H9 (cell line): ENCODE results near the gene SLC25A22. TPM values are rescaled to one million over a fixed set of nuclear protein-coding genes. Genes with fewer than 3 reads are reported as not detected.

Experiments used
- DNase-seq: peaks from one replicate; pipeline ENCODE4 v3.0.0-alpha.2; 2017
- H2AFZ ChIP-seq: one replicate; pipeline ENCODE4 v1.6.1; 2013; ENCODE audit warnings: mild to moderate bottlenecking, low read length, control low read depth, moderate library complexity
- H2AK5ac ChIP-seq: 2 replicates; pipeline ENCODE4 v1.6.1; 2013; ENCODE audit warnings: low read length, control low read depth, mixed read lengths; ENCODE audit not compliant: insufficient read length
- H2BK120ac ChIP-seq: one replicate; pipeline ENCODE4 v1.6.1; 2013; ENCODE audit warnings: low read depth, mild to moderate bottlenecking, low read length, control low read depth, inconsistent platforms; ENCODE audit not compliant: poor library complexity, severe bottlenecking
- H2BK12ac ChIP-seq: 2 replicates; pipeline ENCODE4 v1.6.1; 2013; ENCODE audit warnings: low read length, control low read depth, mixed read lengths, low read depth; ENCODE audit not compliant: insufficient read length
- H2BK15ac ChIP-seq: 2 replicates; pipeline ENCODE4 v1.6.1; 2013; ENCODE audit warnings: low read depth, low read length, control low read depth
- H2BK20ac ChIP-seq: one replicate; pipeline ENCODE4 v1.6.1; 2013; ENCODE audit warnings: low read depth, mild to moderate bottlenecking, low read length, control low read depth, inconsistent platforms; ENCODE audit not compliant: poor library complexity, severe bottlenecking
- H2BK5ac ChIP-seq: 2 replicates; pipeline ENCODE4 v1.6.1; 2013; ENCODE audit warnings: low read length, control low read depth, mixed read lengths; ENCODE audit not compliant: insufficient read length
- H3K14ac ChIP-seq: 2 replicates; pipeline ENCODE4 v1.6.1; 2013; ENCODE audit warnings: low read length, control low read depth; ENCODE audit not compliant: insufficient read depth
- H3K18ac ChIP-seq: 2 replicates; pipeline ENCODE4 v1.6.1; 2013; ENCODE audit warnings: low read depth, mild to moderate bottlenecking, mixed read lengths, low read length, control low read depth; ENCODE audit not compliant: insufficient read length
- H3K23ac ChIP-seq: 2 replicates; pipeline ENCODE4 v1.6.1; 2013; ENCODE audit warnings: low read length, control low read depth, mixed read lengths, low read depth; ENCODE audit not compliant: insufficient read length
- H3K23me2 ChIP-seq: 2 replicates; pipeline ENCODE4 v1.6.1; 2013; ENCODE audit warnings: low read depth, mild to moderate bottlenecking, mixed read lengths, low read length, control low read depth; ENCODE audit not compliant: insufficient read length, poor library complexity, severe bottlenecking
- H3K27ac ChIP-seq: 2 replicates; pipeline ENCODE4 v1.5.1; 2013; ENCODE audit warnings: low read length, control low read depth, mixed read lengths, low read depth; ENCODE audit not compliant: insufficient read length
- H3K27me3 ChIP-seq: 2 replicates; pipeline ENCODE4 v1.6.1; 2013; ENCODE audit warnings: low read length, control low read depth, inconsistent platforms; ENCODE audit not compliant: insufficient read depth
- H3K4ac ChIP-seq: 2 replicates; pipeline ENCODE4 v1.6.1; 2013; ENCODE audit warnings: low read depth, mild to moderate bottlenecking, control low read depth, inconsistent platforms, low read length, moderate library complexity
- H3K4me1 ChIP-seq: 2 replicates; pipeline ENCODE4 v1.6.1; 2013; ENCODE audit warnings: low read length, control low read depth, inconsistent platforms; ENCODE audit not compliant: insufficient read depth
- H3K4me2 ChIP-seq: 2 replicates; pipeline ENCODE4 v1.6.1; 2013; ENCODE audit warnings: low read length, control low read depth, mixed read lengths; ENCODE audit not compliant: insufficient read length, insufficient read depth
- H3K56ac ChIP-seq: 2 replicates; pipeline ENCODE4 v1.6.1; 2013; ENCODE audit warnings: low read depth, mild to moderate bottlenecking, mixed read lengths, low read length, control low read depth; ENCODE audit not compliant: insufficient read length
- H3K79me1 ChIP-seq: 2 replicates; pipeline ENCODE4 v1.6.1; 2013; ENCODE audit warnings: low read depth, mild to moderate bottlenecking, moderate library complexity, low read length, control low read depth, inconsistent platforms; ENCODE audit not compliant: insufficient read depth, poor library complexity, severe bottlenecking
- H3K79me2 ChIP-seq: 2 replicates; pipeline ENCODE4 v1.6.1; 2013; ENCODE audit warnings: low read length, control low read depth, inconsistent platforms; ENCODE audit not compliant: insufficient read depth
- H3K9ac ChIP-seq: 2 replicates; pipeline ENCODE4 v1.6.1; 2013; ENCODE audit warnings: low read length, control low read depth, mixed read lengths; ENCODE audit not compliant: insufficient read length; ENCODE audit errors: extremely low read depth
- H3K9me3 ChIP-seq: one replicate; pipeline ENCODE4 v1.6.1; 2013; ENCODE audit warnings: low read depth, low read length, inconsistent platforms; ENCODE audit not compliant: control insufficient read depth
- H3T11ph ChIP-seq: one replicate; pipeline ENCODE4 v1.6.1; 2013; ENCODE audit warnings: mild to moderate bottlenecking, low read length, control low read depth, inconsistent platforms
- H4K20me1 ChIP-seq: one replicate; pipeline ENCODE4 v1.6.1; 2013; ENCODE audit not compliant: control insufficient read depth, insufficient read length, insufficient read depth
- H4K5ac ChIP-seq: 2 replicates; pipeline ENCODE4 v1.6.1; 2013; ENCODE audit warnings: low read depth, mild to moderate bottlenecking, mixed read lengths, low read length, control low read depth; ENCODE audit not compliant: insufficient read length
- H4K8ac ChIP-seq: replicated peaks from 2 replicates; pipeline ENCODE4 v1.6.1; 2013; ENCODE audit warnings: low read length, control low read depth, mixed read lengths, low read depth; ENCODE audit not compliant: insufficient read length
- H4K91ac ChIP-seq: 2 replicates; pipeline ENCODE4 v1.6.1; 2013; ENCODE audit warnings: low read depth, mild to moderate bottlenecking, moderate library complexity, mixed read lengths, low read length, control low read depth; ENCODE audit not compliant: insufficient read length
- H3K27ac Mint-ChIP-seq, 3 experiments: 2 replicates in 2 of 3; 3 replicates in 1 of 3; pipeline ENCODE4 v1.8.0; 2020 to 2021; ENCODE audit warnings: mixed read lengths in 3 of 3, mild to moderate bottlenecking in 1 of 3, moderate library complexity in 1 of 3
- H3K27me3 Mint-ChIP-seq: 2 replicates; pipeline ENCODE4 v1.8.0; 2021; ENCODE audit warnings: low read depth, mild to moderate bottlenecking, moderate library complexity, mixed read lengths
- H3K36me3 Mint-ChIP-seq, 3 experiments: 2 replicates in 2 of 3; 3 replicates in 1 of 3; pipeline ENCODE4 v1.8.0; 2020 to 2021; ENCODE audit warnings: low read depth in 3 of 3, mixed read lengths in 3 of 3; ENCODE audit not compliant: insufficient read depth in 1 of 3
- H3K4me1 Mint-ChIP-seq, 2 experiments: 2 replicates each; pipeline ENCODE4 v1.8.0; 2020; ENCODE audit warnings: mixed read lengths in 2 of 2
- H3K4me3 Mint-ChIP-seq, 2 experiments: 2 replicates in 1 of 2; 3 replicates in 1 of 2; pipeline ENCODE4 v1.8.0; 2020 to 2021; ENCODE audit warnings: mild to moderate bottlenecking in 2 of 2, mixed read lengths in 2 of 2, moderate library complexity in 1 of 2
- H3K9me3 Mint-ChIP-seq, 2 experiments: 2 replicates in 1 of 2; 3 replicates in 1 of 2; pipeline ENCODE4 v1.8.0; 2020; ENCODE audit warnings: mild to moderate bottlenecking in 2 of 2, mixed read lengths in 2 of 2, moderate library complexity in 1 of 2
- WGBS: extraction: QIAGEN DNeasy Blood & Tissue Kit; methylation state at CpG from one replicate; pipeline ENCODE4 v1.1.7; 2013; ENCODE audit warnings: missing lambda C conversion rate, low lambda C conversion rate, mixed read lengths; ENCODE audit not compliant: insufficient read length; ENCODE audit errors: extremely low coverage; 5-methylcytosine and 5-hydroxymethylcytosine counted together
- total RNA-seq: library from RNA; stranded (reverse); gene quantifications from 2 replicates; pipeline ENCODE4 v1.2.1, GENCODE V29; 2021
- TF ChIP-seq, protein P1 (sequence below): fragments of 200-600 bp; sonication (generic); conservative IDR thresholded peaks from 3 replicates; pipeline ENCODE4 v1.8.0; 2021; ENCODE audit warnings: antibody characterized with exemption, mild to moderate bottlenecking

SLC25A22 gene
- total RNA-seq, 1 experiment from 2014 or later, result 51.9 TPM

DNA sequence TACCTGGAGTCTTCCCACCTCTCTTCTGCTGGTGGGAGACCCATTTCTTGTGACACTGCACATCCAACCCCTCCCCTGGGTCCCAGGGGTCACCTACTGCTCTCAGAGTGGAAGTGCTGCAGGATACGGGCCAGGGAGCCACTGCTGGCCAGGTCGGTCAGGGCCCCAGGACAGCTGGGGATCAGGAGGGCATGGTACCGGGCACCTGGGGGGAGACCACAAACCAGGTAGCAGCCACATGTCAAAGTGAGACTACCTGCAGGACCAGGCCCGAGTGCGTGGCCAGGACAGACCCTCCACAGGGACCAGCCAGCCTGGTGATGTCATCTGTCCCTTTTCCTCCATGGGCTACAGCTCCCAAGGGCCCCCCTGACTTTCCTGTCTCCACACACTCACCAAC lies 24.7 kb downstream of the SLC25A22 start:
- H3K14ac ChIP-seq, result no peak overlapping the region
- no peak overlapping the region for H3K23ac ChIP-seq
- H3K4me1 Mint-ChIP-seq, result peaks cover 10 to 14% of the 10 kb centered on the region in 2 experiments
- TF ChIP-seq, protein P1, sequence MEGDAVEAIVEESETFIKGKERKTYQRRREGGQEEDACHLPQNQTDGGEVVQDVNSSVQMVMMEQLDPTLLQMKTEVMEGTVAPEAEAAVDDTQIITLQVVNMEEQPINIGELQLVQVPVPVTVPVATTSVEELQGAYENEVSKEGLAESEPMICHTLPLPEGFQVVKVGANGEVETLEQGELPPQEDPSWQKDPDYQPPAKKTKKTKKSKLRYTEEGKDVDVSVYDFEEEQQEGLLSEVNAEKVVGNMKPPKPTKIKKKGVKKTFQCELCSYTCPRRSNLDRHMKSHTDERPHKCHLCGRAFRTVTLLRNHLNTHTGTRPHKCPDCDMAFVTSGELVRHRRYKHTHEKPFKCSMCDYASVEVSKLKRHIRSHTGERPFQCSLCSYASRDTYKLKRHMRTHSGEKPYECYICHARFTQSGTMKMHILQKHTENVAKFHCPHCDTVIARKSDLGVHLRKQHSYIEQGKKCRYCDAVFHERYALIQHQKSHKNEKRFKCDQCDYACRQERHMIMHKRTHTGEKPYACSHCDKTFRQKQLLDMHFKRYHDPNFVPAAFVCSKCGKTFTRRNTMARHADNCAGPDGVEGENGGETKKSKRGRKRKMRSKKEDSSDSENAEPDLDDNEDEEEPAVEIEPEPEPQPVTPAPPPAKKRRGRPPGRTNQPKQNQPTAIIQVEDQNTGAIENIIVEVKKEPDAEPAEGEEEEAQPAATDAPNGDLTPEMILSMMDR, result no peak
- no peak overlapping the region for H4K8ac ChIP-seq
- no peak overlapping the region for H2BK120ac ChIP-seq
- no peak overlapping the region for H2BK5ac ChIP-seq
- H3K27me3 Mint-ChIP-seq, result no peaks in the 10 kb centered on the region
- H3K9me3 ChIP-seq, result no peaks in the 10 kb centered on the region
- no peak overlapping the region for H2AFZ ChIP-seq
- H3K79me1 ChIP-seq, result peaks cover 12% of the 10 kb centered on the region
- H3K27ac Mint-ChIP-seq, result peak overlapping the region in 1 of 3 experiments; percentile 31; a peak in 2 of 7 replicates
- H2BK15ac ChIP-seq, result no peak overlapping the region
- peaks cover 2 to 24% (median 18%) of the 10 kb centered on the region in 3 experiments; a peak in 6 of 7 replicates for H3K36me3 Mint-ChIP-seq
- no peak overlapping the region for H2BK12ac ChIP-seq
- H3K4me3 Mint-ChIP-seq, result no peak overlapping the region; a peak in 1 of 5 replicates
- H3K27ac ChIP-seq, result no peak overlapping the region
- no peak overlapping the region for H4K5ac ChIP-seq
- H3K79me2 ChIP-seq, result peaks cover 4% of the 10 kb centered on the region; the same call in 1 of the 2 replicates
- no peak overlapping the region for H3K4ac ChIP-seq
- no peaks in the 10 kb centered on the region; the same call in 1 of the 2 replicates for H3K4me1 ChIP-seq
- no peak for DNase-seq
- WGBS, result no CpG with 5 or more reads among the region's 5 CpGs
- no peaks in the 10 kb centered on the region for H4K20me1 ChIP-seq
- no peaks in the 10 kb centered on the region for H3K27me3 ChIP-seq
- H3T11ph ChIP-seq, result no peak overlapping the region
- no peak overlapping the region for H3K4me2 ChIP-seq
- H3K23me2 ChIP-seq, result peaks cover 13% of the 10 kb centered on the region
- H3K56ac ChIP-seq, result no peak overlapping the region
- no peak overlapping the region for H2AK5ac ChIP-seq
- H3K9me3 Mint-ChIP-seq, result no peaks in the 10 kb centered on the region
- no peak overlapping the region for H4K91ac ChIP-seq
- H3K9ac ChIP-seq, result no peak overlapping the region
- H3K18ac ChIP-seq, result no peak overlapping the region
- no peak overlapping the region for H2BK20ac ChIP-seq
